GM21526 (cell line): ENCODE measurements around the gene THSD4.
A peak's percentile ranks its signal among the peaks of the same experiment; 100 is the strongest.

ENCODE experiments used
- ATAC-seq: cut with Tn5 transposase; IDR thresholded peaks from one replicate; pipeline ENCODE4 v1.9.1; 2021; ENCODE audit warnings: moderate library complexity; ENCODE audit not compliant: unreplicated experiment, low FRiP score

Gene THSD4

GRCh38 chr15:71114887-71115566 is at the start of gene THSD4:
Gene THSD4, plus strand, starts transcription at chr15:71115471.
- peak; percentile 57 for ATAC-seq

- no peak for ATAC-seq
These were observed 48.3 kb upstream of the THSD4 start for GRCh38 chr15:71066983-71067382.

GRCh38 chr15:71069693-71070092 is 45.6 kb upstream of the THSD4 start:
- no peak for ATAC-seq

- no peak for ATAC-seq
These were observed 43.7 kb upstream of the THSD4 start for GRCh38 chr15:71071529-71071928.

- no peak for ATAC-seq
These were observed 42.8 kb upstream of the THSD4 start for GRCh38 chr15:71072423-71072822.

GRCh38 chr15:71078506-71079207 is 36.6 kb upstream of the THSD4 start:
- ATAC-seq: no peak

- ATAC-seq: no peak
These were observed 35.8 kb upstream of the THSD4 start for GRCh38 chr15:71079208-71080044.

GRCh38 chr15:71080166-71080565 is 35.1 kb upstream of the THSD4 start:
- ATAC-seq: no peak

- no peak for ATAC-seq
These were observed 34.6 kb upstream of the THSD4 start for GRCh38 chr15:71080705-71081104.

- ATAC-seq: no peak
These were observed 32.5 kb upstream of the THSD4 start for GRCh38 chr15:71082803-71083202.

- ATAC-seq: no peak
These were observed 31.9 kb upstream of the THSD4 start for GRCh38 chr15:71083349-71083748.

- no peak for ATAC-seq
These were observed 31.0 kb upstream of the THSD4 start for GRCh38 chr15:71084264-71084663.

GRCh38 chr15:71085809-71086208 is 29.5 kb upstream of the THSD4 start:
- ATAC-seq: no peak

GRCh38 chr15:71088155-71088554 is 27.1 kb upstream of the THSD4 start:
- no peak for ATAC-seq

GRCh38 chr15:71088683-71089082 is 26.6 kb upstream of the THSD4 start:
- ATAC-seq: no peak

GRCh38 chr15:71089801-71090200 is 25.5 kb upstream of the THSD4 start:
- no peak for ATAC-seq

- ATAC-seq: no peak
These were observed 23.7 kb upstream of the THSD4 start for GRCh38 chr15:71091601-71092000.

- no peak for ATAC-seq
These were observed 23.1 kb upstream of the THSD4 start for GRCh38 chr15:71092056-71092600.

- ATAC-seq: no peak
These were observed 21.9 kb upstream of the THSD4 start for GRCh38 chr15:71093054-71094024.

GRCh38 chr15:71094137-71094536 is 21.1 kb upstream of the THSD4 start:
- no peak for ATAC-seq
